Common myeloid progenitor, CD34-positive (primary cell): Measurements from ENCODE around the gene TBL3.

Experiments used
- CTCF ChIA-PET: fragments of 350-600 bp; sonication (Branson Sonifier 250); formaldehyde crosslinking; loops from one replicate; lab custom pipeline; 2021; ENCODE audit warnings: antibody characterized with exemption; lab: Charles Lee
- POLR2A ChIA-PET: fragments of 350-600 bp; sonication (Branson Sonifier 250); formaldehyde crosslinking; loops from one replicate; lab custom pipeline; 2021; ENCODE audit warnings: antibody characterized with exemption; lab: Charles Lee
- DNase-seq, 3 donors: peaks; one replicate each; pipeline versions ENCODE4 v3.0.0 to v3.0.0-alpha.2; 2013
- H3K27ac ChIP-seq, 2 experiments: 1 replicate in 1 of 2; 2 replicates in 1 of 2; pipeline ENCODE4 v1.7.0; 2013; ENCODE audit warnings: inconsistent platforms in 2 of 2, low read length in 2 of 2, mild to moderate bottlenecking in 2 of 2, low read depth in 1 of 2, moderate library complexity in 1 of 2; ENCODE audit not compliant: severe bottlenecking in 2 of 2, insufficient read depth in 1 of 2, poor library complexity in 1 of 2
- H3K27me3 ChIP-seq, 5 experiments: replicated peaks in 2 of 5; 1 replicate in 3 of 5; 2 replicates in 2 of 5; pipeline versions ENCODE4 v1.6.1 to v1.7.0; 2013; ENCODE audit warnings: low read length in 4 of 5, mild to moderate bottlenecking in 2 of 5, moderate library complexity in 2 of 5, inconsistent platforms in 1 of 5; ENCODE audit not compliant: insufficient read depth in 5 of 5, control insufficient read depth in 4 of 5
- H3K36me3 ChIP-seq, 4 experiments: 1 replicate in 2 of 4; 2 replicates in 2 of 4; pipeline versions ENCODE4 v1.6.1 to v1.7.0; 2013; ENCODE audit warnings: low read length in 3 of 4, control low read depth in 1 of 4, mild to moderate bottlenecking in 1 of 4; ENCODE audit not compliant: control insufficient read depth in 4 of 4, insufficient read depth in 4 of 4
- H3K4me1 ChIP-seq, 4 experiments: 1 replicate in 3 of 4; 2 replicates in 1 of 4; pipeline versions ENCODE4 v1.6.1 to v1.7.1; 2013; ENCODE audit warnings: low read length in 3 of 4, mild to moderate bottlenecking in 3 of 4, control low read depth in 1 of 4, inconsistent platforms in 1 of 4, moderate library complexity in 1 of 4; ENCODE audit not compliant: control insufficient read depth in 4 of 4, insufficient read depth in 4 of 4; ENCODE audit errors: control extremely low read depth in 1 of 4
- H3K4me3 ChIP-seq, 7 experiments: 1 replicate in 4 of 7; 2 replicates in 3 of 7; pipeline versions ENCODE4 v1.5.1 to v1.7.0; 2013; ENCODE audit warnings: mild to moderate bottlenecking in 7 of 7, low read length in 6 of 7, moderate library complexity in 6 of 7, inconsistent platforms in 2 of 7, low read depth in 2 of 7, control low read depth in 1 of 7; ENCODE audit not compliant: insufficient read depth in 4 of 7, control insufficient read depth in 1 of 7; ENCODE audit errors: extremely low read depth in 1 of 7
- H3K9me3 ChIP-seq, 5 experiments: 1 replicate in 4 of 5; 2 replicates in 1 of 5; pipeline versions ENCODE4 v1.6.1 to v1.7.1; 2013; ENCODE audit warnings: low read length in 4 of 5, mild to moderate bottlenecking in 2 of 5, inconsistent platforms in 1 of 5, low read depth in 1 of 5, moderate library complexity in 1 of 5; ENCODE audit not compliant: control insufficient read depth in 4 of 5, insufficient read depth in 2 of 5; ENCODE audit errors: control extremely low read depth in 1 of 5
- WGBS: methylation state at CpG from one replicate; pipeline ENCODE4 v1.1.5; 2013; ENCODE audit not compliant: insufficient coverage; 5-methylcytosine and 5-hydroxymethylcytosine counted together

Gene TBL3

DNA sequence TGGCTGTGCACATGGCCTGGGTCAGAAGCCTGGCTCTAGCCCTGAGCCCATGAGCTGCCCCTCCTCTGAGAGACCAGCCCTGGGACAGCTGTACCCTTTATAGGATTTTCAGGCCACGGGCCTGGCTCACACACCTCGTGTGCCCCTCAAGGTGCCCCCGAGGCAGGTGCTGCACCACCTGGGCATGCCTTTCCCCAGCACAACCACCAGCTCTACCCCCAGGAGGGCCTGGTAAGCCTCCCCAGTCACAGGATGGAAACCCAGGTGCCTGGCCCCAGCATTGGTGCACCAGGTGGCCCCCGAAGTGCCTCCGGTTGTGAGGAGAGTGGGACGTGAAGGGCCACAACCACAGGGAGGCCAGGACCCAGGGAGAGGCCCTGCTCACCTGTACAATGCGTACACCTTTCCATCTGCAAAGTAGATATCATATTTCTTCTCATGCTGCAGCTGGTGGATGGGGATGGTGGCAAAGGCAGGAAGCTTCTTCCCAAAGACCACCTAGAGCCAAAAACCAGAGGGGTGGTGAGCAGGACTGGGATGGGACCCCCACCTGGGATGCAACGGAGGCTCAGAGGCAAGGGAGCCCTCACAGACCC is 31.5 kb downstream of the TBL3 start:
- H3K4me3 ChIP-seq: no peak overlapping the region
- ChIA-PET POLR2A (interaction anchor here (1.7 to 3.4 kb wide), 2 partner anchors 39 to 151 kb away, joined by 5 to 15 read pairs; partner anchors contain the start of genes RPS2 and TRAF7), CTCF (interaction anchor here (0.7 to 6.9 kb wide), 18 partner anchors 7 to 150 kb away, joined by 3 to 80 read pairs (median 6); partner anchors contain the start of genes GFER, NTHL1, RAB26 and TRAF7)
- no peaks in the 10 kb centered on the region for H3K27me3 ChIP-seq
- peaks cover 0 to 51% (median 47%) of the 10 kb centered on the region in 4 experiments for H3K4me1 ChIP-seq
- peaks cover 0 to 73% (median 42%) of the 10 kb centered on the region in 4 experiments for H3K36me3 ChIP-seq
- 85% methylated on average over 5 of the region's 8 CpGs for WGBS
- no peaks in the 10 kb centered on the region for H3K9me3 ChIP-seq
- no peak overlapping the region for H3K27ac ChIP-seq
- DNase-seq: no peak

DNA sequence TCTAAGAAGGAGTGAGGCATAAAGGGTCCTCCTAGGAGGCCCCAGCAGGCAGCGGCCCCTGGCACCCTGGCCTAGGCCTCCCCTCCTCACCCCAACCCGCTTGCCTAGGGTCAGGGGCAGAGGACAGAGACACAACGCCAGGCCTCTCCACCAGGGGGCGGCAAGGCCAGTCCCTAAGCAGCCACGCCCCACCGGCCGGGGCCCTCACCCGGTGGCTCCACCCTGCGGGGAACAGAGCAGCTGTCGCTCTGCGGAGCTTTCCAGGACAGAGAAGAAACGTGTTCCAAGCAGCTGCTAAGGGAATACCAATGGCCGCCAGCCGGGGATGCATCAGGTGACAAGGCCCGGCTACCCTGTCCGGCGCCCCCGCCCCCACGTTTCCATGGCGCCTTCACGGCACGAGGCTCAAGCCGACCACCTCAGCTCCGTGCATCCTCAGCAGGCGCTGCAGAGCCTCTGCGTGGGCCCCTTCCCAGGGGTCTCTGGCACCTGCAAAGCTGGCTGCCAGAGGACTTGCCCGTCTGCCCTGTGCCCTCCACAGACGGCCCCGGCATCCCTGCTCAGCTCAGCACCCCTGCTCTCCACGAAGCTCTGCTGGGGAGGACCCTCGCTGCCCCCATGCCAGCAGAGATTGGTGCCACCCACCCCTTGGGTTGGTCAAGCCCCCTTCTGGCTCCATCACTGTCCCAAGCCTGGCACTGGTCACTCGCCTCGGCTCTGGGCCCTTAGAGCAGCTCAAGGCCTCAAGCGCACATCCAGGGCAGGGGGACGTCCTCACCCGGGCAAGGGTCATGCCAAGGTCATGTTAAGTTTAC is 32.2 kb downstream of the TBL3 start:
- peak; percentile 87 to 92 (median 88) for DNase-seq
- Histone ChIP-seq H3K4me3 (peak overlapping the region in 4 of 7 experiments; percentile 6 to 62 (median 44)), H3K36me3 (peaks cover 0 to 67% (median 37%) of the 10 kb centered on the region in 4 experiments), H3K27me3 (no peaks in the 10 kb centered on the region), H3K4me1 (peaks cover 0 to 58% (median 52%) of the 10 kb centered on the region in 4 experiments), H3K9me3 (no peaks in the 10 kb centered on the region), H3K27ac (no peak overlapping the region)
- WGBS: 39% methylated on average over 35 of the region's 36 CpGs
- CTCF ChIA-PET: interaction anchor here (0.7 to 6.9 kb wide), 29 partner anchors 8 to 512 kb away, joined by 3 to 80 read pairs (median 4); partner anchors contain the start of genes GFER, NOXO1, NPW and NTHL1
- POLR2A ChIA-PET: interaction anchor here (1.7 to 3.4 kb wide), 2 partner anchors 39 to 150 kb away, joined by 5 to 15 read pairs; partner anchors contain the start of genes RPS2 and TRAF7

DNA sequence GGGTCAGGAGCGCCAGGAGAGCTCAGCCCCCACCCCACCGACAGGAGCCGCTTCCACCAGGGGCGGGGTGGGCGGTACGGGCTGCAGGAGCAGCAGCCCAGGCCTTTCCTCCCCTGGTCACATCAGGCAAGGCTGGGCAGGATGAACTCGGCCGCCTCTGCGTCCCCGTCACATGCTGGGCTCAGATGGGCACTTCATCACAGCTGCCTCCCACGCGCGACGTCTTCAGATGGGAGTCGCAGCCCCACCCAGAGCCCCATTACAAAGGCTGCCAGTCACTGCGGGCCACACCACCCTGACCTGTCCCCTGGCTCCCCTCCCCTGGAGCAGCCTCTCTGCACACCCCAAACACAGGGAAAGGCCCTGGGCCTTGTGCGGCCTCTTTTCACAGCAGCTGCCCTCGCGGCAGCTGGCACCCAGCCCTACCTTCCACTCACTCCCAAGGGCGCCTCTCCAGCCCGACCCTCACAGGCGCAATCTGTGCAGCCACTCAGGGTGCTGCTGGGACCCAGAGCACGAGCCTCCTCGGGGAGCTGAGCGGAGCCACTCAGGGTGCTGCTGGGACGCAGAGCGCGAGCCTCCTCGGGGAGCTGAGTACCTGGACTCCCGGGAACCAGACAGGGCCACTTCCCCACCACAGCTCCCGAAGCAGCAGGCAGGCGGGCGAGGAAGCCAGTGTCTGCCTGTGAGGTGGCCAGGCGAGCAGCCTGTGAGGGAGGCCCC is 33.1 kb downstream of the TBL3 start:
- Histone ChIP-seq H3K9me3 (no peaks in the 10 kb centered on the region), H3K36me3 (peaks cover 0 to 57% (median 32%) of the 10 kb centered on the region in 4 experiments), H3K27me3 (no peaks in the 10 kb centered on the region), H3K4me3 (peak overlapping the region in 4 of 7 experiments; percentile 19 to 65 (median 48)), H3K27ac (peak overlapping the region in 1 of 2 experiments; percentile 43), H3K4me1 (peaks cover under 1 to 62% (median 55%) of the 10 kb centered on the region in 4 experiments)
- DNase-seq: no peak
- POLR2A ChIA-PET: interaction anchor here (3.4 kb wide), 1 partner anchor 150 kb away, joined by 15 read pairs; the partner anchor contains the start of gene TRAF7
- CTCF ChIA-PET: interaction anchor here (0.6 to 6.9 kb wide), 26 partner anchors 9 to 511 kb away, joined by 3 to 80 read pairs (median 4); partner anchors contain the start of genes GFER, NOXO1, NPW and NTHL1
- 60% methylated on average over 28 of the region's 34 CpGs for WGBS

DNA sequence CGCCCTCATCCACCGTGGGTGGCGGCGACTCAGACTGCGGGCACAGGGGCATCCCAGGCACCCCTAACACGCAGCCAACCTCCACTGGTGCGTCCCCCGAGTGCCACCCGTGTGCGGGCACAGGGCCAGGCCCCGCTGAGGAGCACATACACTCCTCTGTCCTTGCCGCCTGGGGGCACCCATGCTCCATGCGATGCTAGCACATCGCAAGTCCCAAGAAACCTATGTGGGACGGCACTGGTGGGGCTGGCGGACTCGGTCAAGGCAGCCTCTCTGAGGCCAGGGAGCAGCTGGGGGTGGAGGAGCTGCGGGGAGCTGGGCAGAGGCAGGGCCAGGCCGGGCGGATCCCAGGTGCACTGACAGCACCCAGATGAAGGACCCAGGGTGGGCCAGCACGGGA is 33.8 kb downstream of the TBL3 start:
- H3K27ac ChIP-seq: peak overlapping the region in 1 of 2 experiments; percentile 91
- ChIA-PET POLR2A (interaction anchor here (3.4 kb wide), 1 partner anchor 149 kb away, joined by 15 read pairs; the partner anchor contains the start of gene TRAF7), CTCF (interaction anchor here (0.6 to 6.9 kb wide), 18 partner anchors 9 to 511 kb away, joined by 3 to 80 read pairs (median 4); partner anchors contain the start of genes NPW, RAB26 and TRAF7)
- H3K36me3 ChIP-seq: peaks cover 0 to 51% (median 25%) of the 10 kb centered on the region in 4 experiments
- peaks cover 7 to 69% (median 62%) of the 10 kb centered on the region in 4 experiments for H3K4me1 ChIP-seq
- H3K9me3 ChIP-seq: no peaks in the 10 kb centered on the region
- peak; percentile 86 to 92 (median 91) for DNase-seq
- WGBS: 20% methylated on average over 13 of the region's 21 CpGs
- H3K27me3 ChIP-seq: no peaks in the 10 kb centered on the region
- H3K4me3 ChIP-seq: peak overlapping the region in 4 of 7 experiments; percentile 19 to 65 (median 48)

DNA sequence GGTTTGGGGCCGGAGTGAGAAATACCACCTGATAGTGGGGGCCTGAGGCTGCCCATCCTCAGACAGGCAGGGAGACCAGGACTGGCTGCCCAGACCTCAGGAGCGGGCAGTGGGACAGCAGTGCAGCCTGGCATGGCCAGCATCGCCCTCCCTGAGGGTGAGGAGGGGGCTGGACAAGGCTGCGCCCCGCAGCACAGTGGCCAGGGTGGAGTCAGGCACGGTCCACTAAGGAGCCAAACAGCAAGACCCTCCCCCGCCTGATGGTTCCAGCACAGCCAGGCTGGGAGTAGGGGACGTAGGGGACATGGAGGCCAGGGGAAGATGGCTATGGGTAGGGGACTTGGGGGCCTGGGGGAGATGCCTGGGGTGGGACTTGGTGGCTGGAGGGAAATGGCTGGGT is 34.5 kb downstream of the TBL3 start:
- 97% methylated on average over 7 of the region's 8 CpGs for whole genome bisulfite sequencing
- no peak for DNase-seq
- ChIA-PET CTCF (interaction anchor here (0.6 to 6.9 kb wide), 13 partner anchors 10 to 147 kb away, joined by 3 to 80 read pairs (median 5); partner anchors contain the start of genes NPW, RAB26 and TRAF7), POLR2A (interaction anchor here (3.4 kb wide), 1 partner anchor 148 kb away, joined by 15 read pairs; the partner anchor contains the start of gene TRAF7)
- peak overlapping the region; percentile 82 to 91 for H3K27ac ChIP-seq
- H3K9me3 ChIP-seq: no peaks in the 10 kb centered on the region
- H3K4me1 ChIP-seq: peaks cover 7 to 69% (median 63%) of the 10 kb centered on the region in 4 experiments
- H3K4me3 ChIP-seq: peak overlapping the region in 2 of 7 experiments; percentile 11 to 47
- peaks cover 0 to 44% (median 20%) of the 10 kb centered on the region in 4 experiments for H3K36me3 ChIP-seq
- no peaks in the 10 kb centered on the region for H3K27me3 ChIP-seq
